ENCODE results near the gene SECISBP2L. TPM values are rescaled to one million over a fixed set of nuclear protein-coding genes. Genes with fewer than 3 reads are reported as not detected.

SECISBP2L gene
- total RNA-seq, 1 experiment from 2014 or later = 24.7 TPM

- Histone ChIP-seq H3K27me3 (ENCODE audit: insufficient read depth, low read length) (peaks cover 10% of the 10 kb centered on the region; the same call in 1 of the 2 replicates), H2BK12ac (ENCODE audit: insufficient read length, low read depth, low read length) (no peak within 1 kb of the TSS), H3K4ac (ENCODE audit: low read depth, low read length) (no peak within 1 kb of the TSS), H3K56ac (ENCODE audit: insufficient read length, low read depth, low read length) (no peak within 1 kb of the TSS), H4K20me1 (ENCODE audit: control insufficient read depth, insufficient read depth, insufficient read length) (no peaks in the 10 kb centered on the region), H3K79me2 (ENCODE audit: insufficient read depth, low read length) (no peaks in the 10 kb centered on the region), H2BK15ac (ENCODE audit: low read depth, low read length) (no peak within 1 kb of the TSS), H3K9ac (ENCODE audit: extremely low read depth, insufficient read length, low read length) (peak within 1 kb of the TSS; percentile 34), H3K4me2 (ENCODE audit: insufficient read depth, insufficient read length, low read length) (peak within 1 kb of the TSS; percentile 88), H3K9me3 (ENCODE audit: control insufficient read depth, low read depth, low read length) (no peaks in the 10 kb centered on the region), H3K23me2 (ENCODE audit: insufficient read length, low read depth, low read length, poor library complexity, severe bottlenecking) (peaks cover 10% of the 10 kb centered on the region), H3K14ac (ENCODE audit: insufficient read depth, low read length) (no peak within 1 kb of the TSS; the same call in 1 of the 2 replicates), H2AK5ac (ENCODE audit: insufficient read length, low read length) (no peak within 1 kb of the TSS), H4K5ac (ENCODE audit: insufficient read length, low read depth, low read length) (no peak within 1 kb of the TSS), H4K8ac (replicated peaks; ENCODE audit: insufficient read length, low read depth, low read length) (no peak within 1 kb of the TSS), H2BK20ac (ENCODE audit: low read depth, low read length, poor library complexity, severe bottlenecking) (no peak within 1 kb of the TSS), H3K4me1 (ENCODE audit: insufficient read depth, low read length) (no peaks in the 10 kb centered on the region), H3K18ac (ENCODE audit: insufficient read length, low read depth, low read length) (no peak within 1 kb of the TSS), H2BK120ac (ENCODE audit: low read depth, low read length, poor library complexity, severe bottlenecking) (no peak within 1 kb of the TSS), H4K91ac (ENCODE audit: insufficient read length, low read depth, low read length) (no peak within 1 kb of the TSS), H2AFZ (ENCODE audit: low read length) (peak within 1 kb of the TSS; percentile 88), H2BK5ac (ENCODE audit: insufficient read length, low read length) (no peak within 1 kb of the TSS), H3K23ac (ENCODE audit: insufficient read length, low read depth, low read length) (no peak within 1 kb of the TSS), H3K27ac (ENCODE audit: insufficient read length, low read depth, low read length) (no peak within 1 kb of the TSS), H3K79me1 (ENCODE audit: insufficient read depth, low read depth, low read length, poor library complexity, severe bottlenecking) (no peaks in the 10 kb centered on the region), H3T11ph (ENCODE audit: low read length) (no peak within 1 kb of the TSS)
- peak within 1 kb of the TSS in 1 of 3 experiments; percentile 59; a peak in 1 of 7 replicates for H3K27ac Mint-ChIP-seq
- peak; percentile 78 for DNase-seq
- WGBS (ENCODE audit: extremely low coverage, insufficient read length, low lambda C conversion rate) = no CpG with 5 or more reads among the region's 16 CpGs
- H3K36me3 Mint-ChIP-seq (ENCODE audit: insufficient read depth in 1 of 3, low read depth in 3 of 3) = no peaks in the 10 kb centered on the region
- peak within 1 kb of the TSS; percentile 85 to 91 for H3K4me3 Mint-ChIP-seq
- peak; percentile 36; the same call in 2 of the 3 replicates for TF ChIP-seq CTCF (conservative IDR thresholded peaks at IDR 0.05)
- H3K27me3 Mint-ChIP-seq (ENCODE audit: low read depth) = peaks cover 46% of the 10 kb centered on the region
- no peaks in the 10 kb centered on the region; a peak in 1 of 5 replicates for H3K9me3 Mint-ChIP-seq
- H3K4me1 Mint-ChIP-seq = peaks cover 12 to 14% of the 10 kb centered on the region in 2 experiments
Measured at GRCh38 chr15:48963524-48964113, 82.6 kb downstream of the SECISBP2L start, which contains the start of gene SHC4. Gene SHC4, minus strand, starts transcription at chr15:48963919. Its CDS starts 904 bp downstream, at chr15:48963015.

All from H9 (cell line).